Measurements from ENCODE around the gene C2orf78. TPM values are rescaled to one million over a fixed set of nuclear protein-coding genes. Genes with fewer than 3 reads are reported as not detected.
A peak's percentile ranks its signal among the peaks of the same experiment; 100 is the strongest.

The C2orf78 gene
- total RNA-seq, 2 experiments from 2014 or later = not detected

DNA sequence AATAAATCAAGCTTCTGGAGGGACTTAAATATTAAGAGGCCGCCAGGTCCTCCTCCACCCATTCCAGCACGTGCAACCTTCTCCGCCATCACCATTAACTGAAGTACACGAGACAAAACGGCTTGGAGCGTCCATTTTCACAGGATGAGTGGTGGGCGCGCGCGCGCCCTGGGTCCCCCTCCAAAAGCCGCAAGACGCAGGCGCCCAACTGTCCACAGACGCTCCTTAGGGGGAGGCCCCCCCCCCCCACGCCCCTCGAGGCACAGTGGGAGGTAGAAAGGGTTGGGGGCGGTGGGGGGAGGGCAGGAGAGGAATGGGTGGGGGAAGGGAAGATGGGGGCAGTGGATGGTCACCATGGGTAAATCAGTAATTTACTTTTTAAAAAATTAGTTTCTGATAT, 34.3 kb downstream of the C2orf78 start:
- no peaks in the 10 kb centered on the region for H3K36me3 Mint-ChIP-seq (ENCODE audit: low read depth)
- POLR2A ChIA-PET = no interaction called here
- H3K9me3 Mint-ChIP-seq = no peaks in the 10 kb centered on the region
- CTCF ChIA-PET = no interaction called here
- no peak overlapping the region for H3K27ac Mint-ChIP-seq
- no peak overlapping the region for H3K4me3 Mint-ChIP-seq
- H3K4me1 Mint-ChIP-seq = peaks cover 13% of the 10 kb centered on the region
- no peak for DNase-seq
- H3K27me3 Mint-ChIP-seq = no peaks in the 10 kb centered on the region

DNA sequence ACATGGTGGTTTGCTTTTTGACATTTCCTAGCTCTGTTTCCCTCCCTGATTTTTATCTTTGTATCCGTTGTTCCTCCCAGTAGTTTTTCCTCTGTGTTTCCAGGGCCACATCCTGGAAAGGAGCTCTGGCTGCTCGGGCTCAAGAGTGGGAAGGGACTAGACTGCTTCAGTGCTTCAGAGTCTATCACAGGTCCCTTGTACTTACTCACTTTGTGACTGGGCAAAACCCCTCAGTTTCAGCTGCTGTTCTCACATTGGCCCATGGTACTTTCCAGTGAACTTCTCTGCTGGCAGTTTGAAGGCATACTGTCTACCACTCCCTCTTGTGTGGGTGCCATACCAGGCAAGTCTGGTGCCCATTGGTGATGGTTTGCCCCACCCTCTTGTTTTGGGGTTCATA, 37.2 kb downstream of the C2orf78 start:
- ChIA-PET CTCF (interaction anchor here (0.5 to 1.4 kb wide), 4 partner anchors 10 to 326 kb away, joined by 3 to 4 read pairs (median 3); no protein-coding TSS in a partner anchor), POLR2A (no interaction called here)
- Mint-ChIP-seq H3K4me1 (peaks cover 15% of the 10 kb centered on the region), H3K4me3 (no peak overlapping the region), H3K36me3 (ENCODE audit: low read depth) (no peaks in the 10 kb centered on the region), H3K27me3 (no peaks in the 10 kb centered on the region), H3K27ac (no peak overlapping the region), H3K9me3 (no peaks in the 10 kb centered on the region)
- no peak for DNase-seq

DNA sequence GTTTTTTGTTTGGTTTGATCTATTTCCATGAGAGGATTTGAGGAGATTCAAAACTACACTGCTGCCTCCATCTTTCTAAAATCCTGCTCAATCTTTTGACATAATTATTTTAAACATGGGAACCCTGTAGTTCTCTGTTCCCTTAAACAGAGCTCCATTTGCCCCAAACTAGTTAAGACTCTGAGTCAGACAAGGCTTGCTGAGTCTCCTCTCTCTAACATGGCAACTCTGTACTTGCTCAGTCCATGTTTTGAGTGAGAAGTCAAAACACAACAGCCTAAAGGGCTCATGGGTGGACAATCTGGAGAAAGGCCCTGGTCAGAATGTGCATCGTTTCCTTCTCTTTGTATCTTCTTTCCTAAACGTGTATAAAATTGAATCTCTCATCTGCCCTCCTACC, 37.7 kb downstream of the C2orf78 start:
- no peak for DNase-seq
- CTCF ChIA-PET = interaction anchor here (0.5 to 5.0 kb wide), 7 partner anchors 9 to 774 kb away, joined by 3 to 22 read pairs (median 3); partner anchors contain the start of gene BOLA3
- POLR2A ChIA-PET = no interaction called here
- H3K36me3 Mint-ChIP-seq (ENCODE audit: low read depth) = no peaks in the 10 kb centered on the region
- no peak overlapping the region for H3K27ac Mint-ChIP-seq
- H3K4me1 Mint-ChIP-seq = peaks cover 15% of the 10 kb centered on the region
- no peak overlapping the region for H3K4me3 Mint-ChIP-seq
- no peaks in the 10 kb centered on the region for H3K9me3 Mint-ChIP-seq
- no peaks in the 10 kb centered on the region for H3K27me3 Mint-ChIP-seq

DNA sequence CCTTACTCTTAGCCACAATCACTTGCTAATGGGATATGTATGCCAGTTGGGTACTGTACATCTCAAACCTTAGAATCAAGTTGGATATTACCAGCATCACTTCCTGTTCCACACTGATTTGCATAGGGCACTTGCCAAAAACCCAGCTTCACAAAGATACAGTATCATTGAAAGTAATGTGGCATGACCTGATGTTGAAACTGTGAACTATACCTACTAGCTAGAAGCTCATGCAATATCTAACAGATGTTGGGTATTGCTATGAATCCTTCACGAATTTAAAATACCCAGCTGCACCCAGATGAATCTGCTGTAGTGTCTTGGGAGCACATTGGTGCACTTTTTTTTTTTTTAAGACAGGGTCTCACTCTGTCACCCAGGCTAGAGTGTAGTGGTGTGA, 38.3 kb downstream of the C2orf78 start:
- Mint-ChIP-seq H3K27me3 (no peaks in the 10 kb centered on the region), H3K27ac (no peak overlapping the region), H3K36me3 (ENCODE audit: low read depth) (no peaks in the 10 kb centered on the region), H3K9me3 (no peaks in the 10 kb centered on the region), H3K4me1 (peaks cover 16% of the 10 kb centered on the region), H3K4me3 (no peak overlapping the region)
- ChIA-PET CTCF (interaction anchor here (0.6 to 5.0 kb wide), 7 partner anchors 85 to 775 kb away, joined by 3 to 22 read pairs (median 4); partner anchors contain the start of genes BOLA3 and TPRKB), POLR2A (no interaction called here)
- no peak for DNase-seq

DNA sequence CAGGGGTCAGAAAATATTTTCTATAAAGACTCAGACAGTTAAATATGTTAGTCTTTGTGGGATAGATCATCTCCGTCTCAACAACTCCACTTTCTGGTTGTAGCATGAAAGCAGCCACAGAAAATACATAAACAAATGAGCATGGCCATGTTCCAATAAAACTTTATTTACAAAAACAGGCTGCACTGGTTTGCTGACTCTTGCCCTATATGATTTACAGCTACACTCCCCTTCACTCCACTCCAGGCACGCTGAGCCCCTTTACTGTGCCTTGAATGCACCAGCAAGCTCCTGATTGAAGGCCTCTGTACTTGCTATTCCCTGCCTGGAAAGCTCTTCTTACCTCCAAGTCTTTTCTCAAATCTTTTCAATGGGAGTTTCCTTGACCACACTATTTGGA, 39.0 kb downstream of the C2orf78 start:
- H3K9me3 Mint-ChIP-seq = no peaks in the 10 kb centered on the region
- POLR2A ChIA-PET = no interaction called here
- no peaks in the 10 kb centered on the region for H3K27me3 Mint-ChIP-seq
- H3K27ac Mint-ChIP-seq = no peak overlapping the region
- no peaks in the 10 kb centered on the region for H3K36me3 Mint-ChIP-seq (ENCODE audit: low read depth)
- no peak for DNase-seq
- no peak overlapping the region for H3K4me3 Mint-ChIP-seq
- H3K4me1 Mint-ChIP-seq = peaks cover 23% of the 10 kb centered on the region
- CTCF ChIA-PET = interaction anchor here (0.6 to 5.0 kb wide), 7 partner anchors 11 to 765 kb away, joined by 3 to 22 read pairs (median 3); partner anchors contain the start of gene BOLA3

DNA sequence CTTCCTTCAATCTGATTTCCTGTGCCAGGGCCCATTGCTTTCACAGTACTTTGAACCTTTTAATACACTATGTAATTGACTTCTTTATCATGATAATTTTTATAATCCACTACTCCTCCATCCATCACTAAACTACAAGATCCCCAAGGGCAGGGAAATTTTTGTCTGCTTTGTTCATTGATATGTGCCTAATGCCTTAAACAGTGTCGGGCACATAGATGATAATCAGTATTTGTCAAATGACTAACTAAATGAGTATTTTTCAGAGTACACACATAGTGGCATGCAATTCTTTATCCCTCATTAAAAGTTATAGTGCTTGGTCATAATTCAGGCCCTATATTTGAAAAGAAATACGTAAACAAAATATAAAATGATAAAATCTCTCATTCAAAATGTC, 39.4 kb downstream of the C2orf78 start:
- no peak overlapping the region for H3K4me3 Mint-ChIP-seq
- no peak for DNase-seq
- H3K27ac Mint-ChIP-seq = no peak overlapping the region
- H3K27me3 Mint-ChIP-seq = no peaks in the 10 kb centered on the region
- ChIA-PET POLR2A (interaction anchor here (0.5 kb wide), 1 partner anchor 9 kb away, joined by 10 read pairs; no protein-coding TSS in a partner anchor), CTCF (interaction anchor here (0.8 to 5.0 kb wide), 10 partner anchors 11 to 764 kb away, joined by 3 to 22 read pairs (median 3); partner anchors contain the start of gene BOLA3)
- H3K9me3 Mint-ChIP-seq = no peaks in the 10 kb centered on the region
- H3K36me3 Mint-ChIP-seq (ENCODE audit: low read depth) = no peaks in the 10 kb centered on the region
- peaks cover 25% of the 10 kb centered on the region for H3K4me1 Mint-ChIP-seq

DNA sequence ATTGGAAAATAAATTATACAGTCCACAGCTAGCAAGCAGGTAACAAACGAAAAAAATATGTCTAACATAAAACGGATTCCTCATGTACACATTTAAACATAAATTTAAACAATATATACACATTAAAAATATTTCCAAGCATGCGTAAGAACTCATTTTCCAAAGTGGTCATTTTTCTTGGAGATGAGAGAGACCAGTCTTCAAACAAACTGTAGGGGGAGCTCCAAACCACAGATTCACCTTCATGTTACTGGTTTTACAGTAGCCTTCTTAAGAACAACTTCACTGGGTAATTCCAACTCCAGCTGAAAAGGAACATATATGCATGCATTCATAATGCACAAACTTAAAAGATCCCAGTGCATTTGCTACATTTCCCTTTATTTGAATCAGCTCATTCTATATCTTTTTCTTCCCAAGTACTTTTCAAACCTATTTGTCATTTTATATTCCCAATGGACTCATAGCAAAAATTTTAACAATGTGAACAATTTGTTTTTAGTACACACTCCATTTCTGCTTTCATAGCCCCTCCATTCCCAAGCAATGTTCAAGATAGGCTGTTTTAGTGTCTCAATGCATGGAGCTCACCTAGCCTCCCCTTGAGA, 40.0 kb downstream of the C2orf78 start:
- POLR2A ChIA-PET = interaction anchor here (0.5 kb wide), 1 partner anchor 9 kb away, joined by 10 read pairs; no protein-coding TSS in a partner anchor
- Mint-ChIP-seq H3K4me3 (no peak overlapping the region), H3K9me3 (no peaks in the 10 kb centered on the region), H3K27me3 (no peaks in the 10 kb centered on the region), H3K4me1 (peaks cover 28% of the 10 kb centered on the region), H3K36me3 (ENCODE audit: low read depth) (no peaks in the 10 kb centered on the region), H3K27ac (no peak overlapping the region)
- CTCF ChIA-PET = interaction anchor here (0.7 to 5.0 kb wide), 16 partner anchors 8 to 546 kb away, joined by 3 to 22 read pairs (median 3); partner anchors contain the start of genes BOLA3 and DUSP11
- DNase-seq = peak; percentile 69

DNA sequence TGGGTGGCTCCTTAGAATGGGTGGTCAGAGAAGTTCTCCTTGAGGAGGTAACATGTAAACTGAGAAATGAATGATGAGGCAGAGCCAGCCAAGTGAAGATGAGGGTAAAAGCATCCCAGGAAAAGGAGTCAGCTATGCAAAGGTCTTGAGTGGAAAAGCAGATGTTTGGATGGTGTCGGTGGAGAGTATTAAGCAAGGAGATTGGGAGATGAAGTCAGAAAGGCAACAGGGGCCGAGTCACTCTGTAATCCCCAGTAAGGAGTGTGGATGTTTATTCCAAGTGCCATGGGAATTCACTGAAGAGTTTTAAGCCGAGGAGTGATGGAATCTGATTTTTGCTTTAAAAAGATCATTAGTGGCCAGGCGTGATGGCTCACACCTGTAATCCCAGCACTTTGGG, 41.4 kb downstream of the C2orf78 start:
- H3K9me3 Mint-ChIP-seq = no peaks in the 10 kb centered on the region
- no peaks in the 10 kb centered on the region for H3K27me3 Mint-ChIP-seq
- DNase-seq = no peak
- no peak overlapping the region for H3K4me3 Mint-ChIP-seq
- H3K27ac Mint-ChIP-seq = no peak overlapping the region
- ChIA-PET CTCF (interaction anchor here (0.8 to 5.0 kb wide), 5 partner anchors 13 to 509 kb away, joined by 4 to 22 read pairs (median 6); partner anchors contain the start of gene BOLA3), POLR2A (no interaction called here)
- H3K36me3 Mint-ChIP-seq (ENCODE audit: low read depth) = peaks cover 2% of the 10 kb centered on the region
- peaks cover 39% of the 10 kb centered on the region for H3K4me1 Mint-ChIP-seq

DNA sequence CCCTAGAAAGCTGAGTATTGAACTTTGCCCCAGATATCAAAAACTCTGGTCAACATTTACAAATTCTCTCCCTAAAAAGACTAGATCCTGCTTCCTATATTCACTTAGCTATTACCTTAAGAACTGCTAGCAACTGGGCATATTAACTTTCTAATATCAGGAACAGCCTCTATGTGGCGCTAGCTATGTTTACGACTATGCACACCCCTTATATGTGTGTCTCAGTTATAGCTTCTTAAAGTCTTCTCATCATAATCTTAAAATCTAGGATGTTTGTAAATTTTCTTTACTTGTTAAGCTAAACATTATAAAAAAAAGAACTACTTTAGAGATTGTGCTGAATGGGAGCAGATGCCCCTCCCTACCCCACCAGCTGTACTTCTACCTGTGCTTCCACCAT, 43.0 kb downstream of the C2orf78 start:
- H3K27me3 Mint-ChIP-seq = no peaks in the 10 kb centered on the region
- H3K27ac Mint-ChIP-seq = no peak overlapping the region
- CTCF ChIA-PET = interaction anchor here (0.6 to 2.9 kb wide), 13 partner anchors 15 to 757 kb away, joined by 3 to 12 read pairs (median 3); partner anchors contain the start of gene BOLA3
- DNase-seq = peak; percentile 27
- H3K9me3 Mint-ChIP-seq = no peaks in the 10 kb centered on the region
- H3K36me3 Mint-ChIP-seq (ENCODE audit: low read depth) = peaks cover 14% of the 10 kb centered on the region
- H3K4me1 Mint-ChIP-seq = peaks cover 45% of the 10 kb centered on the region
- POLR2A ChIA-PET = no interaction called here
- H3K4me3 Mint-ChIP-seq = peak overlapping the region; percentile 96

DNA sequence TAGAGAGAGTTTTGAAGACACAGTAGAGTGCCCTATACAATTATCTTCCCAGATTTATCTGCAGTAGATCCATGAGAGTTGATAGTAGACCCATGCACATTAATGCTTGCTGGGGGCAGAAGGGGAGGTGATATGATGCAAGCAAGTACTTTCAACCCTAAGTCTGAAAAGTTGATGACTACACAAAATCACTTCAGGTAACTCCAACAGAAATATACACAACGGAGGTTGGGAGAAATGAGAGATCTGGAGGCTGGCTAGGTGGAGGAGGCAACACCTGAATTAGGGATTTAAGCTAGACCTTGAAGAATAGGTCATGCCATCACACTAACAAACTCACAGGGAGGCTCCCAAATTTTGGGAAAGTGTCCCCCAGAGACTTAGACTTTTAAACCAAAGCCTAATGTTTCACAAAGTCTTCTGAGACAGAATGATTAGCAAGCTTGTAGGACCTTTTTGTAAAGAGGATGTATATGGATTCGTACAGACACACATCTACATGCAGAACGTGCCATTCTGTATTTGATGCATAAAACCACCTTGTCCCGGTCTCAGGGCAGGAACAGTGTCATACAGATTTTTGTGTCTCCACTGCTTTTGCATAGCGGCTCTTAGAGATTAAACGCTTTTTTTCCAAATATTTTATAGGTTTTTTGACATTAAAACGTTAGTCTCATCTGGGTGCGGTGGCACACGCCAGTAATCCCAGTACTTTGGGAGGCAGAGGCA, 43.8 kb downstream of the C2orf78 start:
- Mint-ChIP-seq H3K4me3 (peak overlapping the region; percentile 96), H3K27ac (peak overlapping the region; percentile 97), H3K36me3 (ENCODE audit: low read depth) (peaks cover 22% of the 10 kb centered on the region), H3K27me3 (no peaks in the 10 kb centered on the region), H3K4me1 (peaks cover 46% of the 10 kb centered on the region), H3K9me3 (peaks cover 5% of the 10 kb centered on the region)
- ChIA-PET CTCF (interaction anchor here (0.6 to 2.9 kb wide), 18 partner anchors 10 to 756 kb away, joined by 3 to 12 read pairs (median 3); partner anchors contain the start of gene BOLA3), POLR2A (interaction anchor here (0.9 kb wide), 1 partner anchor 91 kb away, joined by 3 read pairs; the partner anchor contains the start of gene TPRKB)
- no peak for DNase-seq

DNA sequence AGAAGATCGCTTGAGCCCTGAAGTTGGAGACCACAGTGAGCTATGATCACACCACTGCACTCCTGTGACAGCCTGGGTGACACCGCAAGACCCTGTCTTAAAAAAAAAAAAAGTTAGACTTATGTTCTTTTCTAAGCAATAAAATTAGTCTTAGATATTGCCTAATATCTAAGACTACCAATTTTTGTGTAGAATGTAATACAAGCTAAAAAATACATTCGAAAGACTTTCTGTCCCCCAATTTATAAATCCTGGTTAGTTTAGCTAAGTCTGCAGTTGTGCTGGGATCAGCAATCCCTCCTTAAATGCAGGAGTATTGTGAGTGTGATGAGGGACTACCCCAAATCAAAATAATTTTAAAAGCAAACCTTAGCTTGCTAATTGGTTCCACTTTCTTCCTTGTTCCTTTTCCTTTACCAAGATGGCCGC, 44.4 kb downstream of the C2orf78 start:
- H3K36me3 Mint-ChIP-seq (ENCODE audit: low read depth) = peaks cover 24% of the 10 kb centered on the region
- peaks cover 6% of the 10 kb centered on the region for H3K9me3 Mint-ChIP-seq
- H3K4me3 Mint-ChIP-seq = peak overlapping the region; percentile 96
- ChIA-PET CTCF (interaction anchor here (0.6 to 2.9 kb wide), 21 partner anchors 10 to 665 kb away, joined by 3 to 12 read pairs (median 3); no protein-coding TSS in a partner anchor), POLR2A (interaction anchor here (0.6 to 0.9 kb wide), 3 partner anchors 92 to 299 kb away, joined by 3 to 9 read pairs (median 6); partner anchors contain the start of gene TPRKB)
- DNase-seq = no peak
- peaks cover 46% of the 10 kb centered on the region for H3K4me1 Mint-ChIP-seq
- H3K27me3 Mint-ChIP-seq = no peaks in the 10 kb centered on the region
- H3K27ac Mint-ChIP-seq = peak overlapping the region; percentile 97

DNA sequence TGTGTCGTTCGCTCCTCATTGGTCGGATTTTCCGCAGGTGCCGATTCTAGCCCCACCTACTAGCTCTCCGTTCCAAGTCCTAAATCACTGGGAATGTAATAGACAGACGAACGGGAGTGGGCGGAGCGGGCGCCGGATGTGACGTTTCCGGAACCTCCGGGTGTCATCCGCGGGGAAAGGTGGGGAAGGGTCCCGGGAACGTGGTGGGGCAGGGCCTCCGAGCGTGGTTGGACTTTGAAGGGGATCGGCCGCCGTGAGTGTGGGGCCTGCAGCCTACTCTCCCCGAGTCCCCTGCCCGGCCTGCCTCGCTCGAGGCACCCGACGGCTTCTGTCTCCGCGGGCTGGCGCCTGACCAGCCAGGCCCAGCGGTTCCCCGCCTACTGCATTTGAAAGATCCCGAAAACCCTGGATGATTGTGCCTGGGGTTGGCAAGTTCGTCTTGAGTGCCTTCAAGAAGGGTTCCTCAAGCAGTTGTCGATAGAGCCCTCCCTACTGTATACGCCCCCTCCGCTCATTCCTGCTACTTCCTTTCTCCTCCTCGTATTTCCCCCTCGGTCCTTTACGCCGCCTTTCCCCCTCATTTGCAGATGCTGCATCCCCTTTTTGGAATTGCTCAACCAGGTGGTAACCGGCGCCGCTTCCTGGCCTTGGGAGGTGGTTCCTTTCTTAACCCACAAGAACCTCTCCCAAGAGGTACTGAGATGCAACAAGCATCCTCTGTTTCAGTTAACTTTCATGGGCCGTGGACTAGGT, 45.0 kb downstream of the C2orf78 start, which contains the start of gene STAMBP:
STAMBP (plus strand) TSS at position 144 of the 753 bp plus-strand sequence. CDS start 1,896 bp downstream, outside the sequence.
- Mint-ChIP-seq H3K9me3 (peaks cover 6% of the 10 kb centered on the region), H3K4me3 (peak within 1 kb of the TSS; percentile 96), H3K4me1 (peaks cover 46% of the 10 kb centered on the region)

More for the DNA sequence above, 45.0 kb downstream of the C2orf78 start, which contains the start of gene STAMBP:
- Mint-ChIP-seq H3K27me3 (no peaks in the 10 kb centered on the region), H3K36me3 (ENCODE audit: low read depth) (peaks cover 24% of the 10 kb centered on the region), H3K27ac (peak within 1 kb of the TSS; percentile 97)
- ChIA-PET CTCF (interaction anchor here (0.6 to 2.9 kb wide), 20 partner anchors 9 to 664 kb away, joined by 3 to 12 read pairs (median 3); no protein-coding TSS in a partner anchor), POLR2A (interaction anchor here (0.6 to 0.9 kb wide), 3 partner anchors 92 to 298 kb away, joined by 3 to 9 read pairs (median 6); partner anchors contain the start of gene TPRKB)
- peak; percentile 95 for DNase-seq

Measured in activated CD4-positive, alpha-beta T cell treated with anti-CD3 and anti-CD28 coated beads, Interleukin-2, amount 10 ng/mL, durations not matched to agents 7 days and 5 days (primary cell).